IMR-90 (cell line): ENCODE results near the gene DDX39A.

Experiments
- MAFK ChIP-seq: IDR thresholded peaks from 2 replicates; pipeline ENCODE4 v1.6.1; 2012; ENCODE audit warnings: low read depth, low read length, improper control_type of control experiment
- POLR2A ChIP-seq: IDR thresholded peaks from 2 replicates; pipeline ENCODE4 v1.6.1; 2012; ENCODE audit warnings: mild to moderate bottlenecking, low read depth, low read length
- RAD21 ChIP-seq: IDR thresholded peaks from 2 replicates; pipeline ENCODE4 v1.6.1; 2012; ENCODE audit warnings: low read length, improper control_type of control experiment
- TF ChIP-seq, protein P1 (sequence below): conservative IDR thresholded peaks from 2 replicates; pipeline ENCODE4 v1.5.1; 2012; ENCODE audit warnings: mild to moderate bottlenecking, low read depth, low read length, improper control_type of control experiment

GRCh38 chr19:14411161-14411937 is 7.8 kb downstream of the DDX39A start:
- TF ChIP-seq, protein P1, sequence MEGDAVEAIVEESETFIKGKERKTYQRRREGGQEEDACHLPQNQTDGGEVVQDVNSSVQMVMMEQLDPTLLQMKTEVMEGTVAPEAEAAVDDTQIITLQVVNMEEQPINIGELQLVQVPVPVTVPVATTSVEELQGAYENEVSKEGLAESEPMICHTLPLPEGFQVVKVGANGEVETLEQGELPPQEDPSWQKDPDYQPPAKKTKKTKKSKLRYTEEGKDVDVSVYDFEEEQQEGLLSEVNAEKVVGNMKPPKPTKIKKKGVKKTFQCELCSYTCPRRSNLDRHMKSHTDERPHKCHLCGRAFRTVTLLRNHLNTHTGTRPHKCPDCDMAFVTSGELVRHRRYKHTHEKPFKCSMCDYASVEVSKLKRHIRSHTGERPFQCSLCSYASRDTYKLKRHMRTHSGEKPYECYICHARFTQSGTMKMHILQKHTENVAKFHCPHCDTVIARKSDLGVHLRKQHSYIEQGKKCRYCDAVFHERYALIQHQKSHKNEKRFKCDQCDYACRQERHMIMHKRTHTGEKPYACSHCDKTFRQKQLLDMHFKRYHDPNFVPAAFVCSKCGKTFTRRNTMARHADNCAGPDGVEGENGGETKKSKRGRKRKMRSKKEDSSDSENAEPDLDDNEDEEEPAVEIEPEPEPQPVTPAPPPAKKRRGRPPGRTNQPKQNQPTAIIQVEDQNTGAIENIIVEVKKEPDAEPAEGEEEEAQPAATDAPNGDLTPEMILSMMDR = no peak
- TF ChIP-seq MAFK (no peak), POLR2A (no peak), RAD21 (no peak)
